ENCODE data around the gene DPYD. TPM values are rescaled to one million over a fixed set of nuclear protein-coding genes. Genes with fewer than 3 reads are reported as not detected.

Gene DPYD
- total RNA-seq, 4 donors from 2014 or later, result 30.6 to 58.4 (median 35.4) TPM

- intact Hi-C loops (cut with DNase I), result no loop called here
- no peak for DNase-seq
- Histone ChIP-seq H3K9me3 (no peaks in the 10 kb centered on the region), H3K4me3 (no peak overlapping the region), H3K4me1 (no peaks in the 10 kb centered on the region), H3K36me3 (no peaks in the 10 kb centered on the region), H3K27me3 (no peaks in the 10 kb centered on the region), H3K27ac (no peak overlapping the region)
- TF ChIP-seq POLR2A (IDR thresholded peaks at IDR 0.05) (no peak), CTCF (IDR thresholded peaks at IDR 0.05) (no peak)
- WGBS, 2 donors, result 39 to 55% methylated on average over 2 of the region's 2 CpGs
These were observed 846.9 kb downstream of the DPYD start for GRCh38 chr1:97073936-97074335.

GRCh38 chr1:97073169-97073568 is 847.7 kb downstream of the DPYD start:
- TF ChIP-seq CTCF (IDR thresholded peaks at IDR 0.05), result no peak
- no peak for TF ChIP-seq POLR2A (IDR thresholded peaks at IDR 0.05)
- DNase-seq, result no peak
- H3K27ac ChIP-seq, result no peak overlapping the region
- intact Hi-C loops (cut with DNase I), result no loop called here
- no peaks in the 10 kb centered on the region for H3K27me3 ChIP-seq
- no peaks in the 10 kb centered on the region for H3K36me3 ChIP-seq
- no peaks in the 10 kb centered on the region for H3K9me3 ChIP-seq
- H3K4me3 ChIP-seq, result no peak overlapping the region
- H3K4me1 ChIP-seq, result no peaks in the 10 kb centered on the region

- Histone ChIP-seq H3K4me1 (no peaks in the 10 kb centered on the region), H3K27ac (no peak overlapping the region), H3K9me3 (no peaks in the 10 kb centered on the region), H3K27me3 (no peaks in the 10 kb centered on the region), H3K36me3 (no peaks in the 10 kb centered on the region), H3K4me3 (no peak overlapping the region)
- no peak for TF ChIP-seq CTCF (IDR thresholded peaks at IDR 0.05)
- TF ChIP-seq POLR2A (IDR thresholded peaks at IDR 0.05), result no peak
- DNase-seq, result no peak
- intact Hi-C loops (cut with DNase I), result no loop called here
- WGBS, 2 donors, result 58 to 74% methylated on average over 3 of the region's 3 CpGs
These were observed 849.7 kb downstream of the DPYD start for GRCh38 chr1:97071173-97071572.

GRCh38 chr1:97070376-97070775 is 850.5 kb downstream of the DPYD start:
- H3K4me3 ChIP-seq, result no peak overlapping the region
- no peaks in the 10 kb centered on the region for H3K36me3 ChIP-seq
- no peak for TF ChIP-seq POLR2A (IDR thresholded peaks at IDR 0.05)
- no peak for TF ChIP-seq CTCF (IDR thresholded peaks at IDR 0.05)
- no peaks in the 10 kb centered on the region for H3K9me3 ChIP-seq
- no peaks in the 10 kb centered on the region for H3K27me3 ChIP-seq
- no peak overlapping the region for H3K27ac ChIP-seq
- intact Hi-C loops (cut with DNase I), result no loop called here
- no peak for DNase-seq
- no peaks in the 10 kb centered on the region for H3K4me1 ChIP-seq
- 83 to 89% methylated on average over 4 of the region's 4 CpGs for WGBS, 2 donors

- TF ChIP-seq CTCF (IDR thresholded peaks at IDR 0.05), result no peak
- no peak overlapping the region for H3K4me3 ChIP-seq
- WGBS, 2 donors, result 78 to 85% methylated on average over 2 of the region's 2 CpGs
- no peak for DNase-seq
- no peaks in the 10 kb centered on the region for H3K36me3 ChIP-seq
- H3K9me3 ChIP-seq, result no peaks in the 10 kb centered on the region
- no peaks in the 10 kb centered on the region for H3K27me3 ChIP-seq
- H3K4me1 ChIP-seq, result no peaks in the 10 kb centered on the region
- no peak overlapping the region for H3K27ac ChIP-seq
- intact Hi-C loops (cut with DNase I), result no loop called here
These were observed 851.5 kb downstream of the DPYD start for GRCh38 chr1:97069312-97069711.
